GM21576 (cell line): Measurements from ENCODE around the gene KIF25.

Experiments
- ATAC-seq: cut with Tn5 transposase; IDR thresholded peaks from one replicate; pipeline ENCODE4 v1.9.1; 2021; ENCODE audit warnings: mild to moderate bottlenecking, moderate library complexity; ENCODE audit not compliant: unreplicated experiment

Gene KIF25

GRCh38 chr6:168048724-168049025 lies 51.2 kb downstream of the KIF25 start:
- no peak for ATAC-seq

GRCh38 chr6:168049277-168049676 lies 51.8 kb downstream of the KIF25 start:
- no peak for ATAC-seq

DNA sequence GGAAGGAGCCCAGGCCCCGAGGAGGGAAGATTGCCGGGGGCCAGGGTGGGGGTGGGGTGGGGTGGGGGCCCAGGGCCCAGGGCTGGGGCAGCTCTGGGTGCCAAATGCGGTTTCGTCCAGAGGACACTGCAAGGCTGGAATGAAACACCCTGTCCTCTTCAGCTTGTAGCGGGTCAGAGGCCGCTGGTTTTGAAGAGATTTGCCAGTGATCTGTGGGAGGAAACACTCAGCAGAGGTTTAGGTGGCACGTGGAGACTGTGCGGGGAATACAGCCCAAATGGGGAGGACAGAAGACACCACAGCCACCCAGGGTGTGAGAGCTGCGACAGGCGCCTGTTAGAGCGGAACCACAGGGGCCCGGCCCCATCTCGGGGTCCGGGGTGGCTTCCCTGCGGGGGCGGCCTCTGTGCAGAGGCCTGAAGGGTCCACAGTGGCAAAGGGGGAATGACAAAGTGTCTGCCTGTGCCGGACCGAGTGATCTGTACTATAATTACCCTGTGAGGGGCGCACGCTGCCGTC lies 52.3 kb downstream of the KIF25 start:
- ATAC-seq = no peak

GRCh38 chr6:168050225-168050880 lies 52.9 kb downstream of the KIF25 start:
- no peak for ATAC-seq

GRCh38 chr6:168050881-168051586 lies 53.6 kb downstream of the KIF25 start:
- no peak for ATAC-seq

GRCh38 chr6:168051648-168052047 lies 54.2 kb downstream of the KIF25 start:
- ATAC-seq = no peak

DNA sequence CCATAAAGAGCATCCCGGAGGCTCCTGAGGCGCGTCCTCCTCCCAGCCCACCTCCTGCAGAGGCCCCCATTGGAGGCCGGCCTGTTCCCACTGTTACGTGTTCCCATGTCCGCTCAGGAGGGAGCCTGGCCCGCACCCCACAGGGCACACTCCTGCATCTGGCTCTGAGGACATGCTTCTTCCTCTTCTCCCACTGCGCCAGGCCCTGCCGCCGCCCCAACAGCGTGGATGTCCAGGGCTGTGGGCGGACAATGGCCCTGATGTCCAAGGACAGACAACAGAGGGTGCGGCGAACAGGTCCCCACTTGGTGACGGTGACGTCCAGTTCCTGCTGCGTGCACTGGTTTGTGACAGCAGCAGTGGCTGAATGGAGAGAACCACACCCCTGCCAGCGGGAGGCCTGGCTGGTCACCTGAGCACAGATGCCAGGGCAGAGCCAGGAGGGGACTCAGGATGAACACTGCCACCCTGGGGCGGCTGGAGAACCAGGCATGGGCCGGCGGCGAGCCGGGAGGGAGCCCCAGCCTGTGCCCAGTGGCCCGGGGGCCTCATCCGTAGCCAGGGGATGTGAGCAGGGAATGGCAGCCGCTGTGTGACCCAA lies 54.9 kb downstream of the KIF25 start:
- ATAC-seq = no peak

DNA sequence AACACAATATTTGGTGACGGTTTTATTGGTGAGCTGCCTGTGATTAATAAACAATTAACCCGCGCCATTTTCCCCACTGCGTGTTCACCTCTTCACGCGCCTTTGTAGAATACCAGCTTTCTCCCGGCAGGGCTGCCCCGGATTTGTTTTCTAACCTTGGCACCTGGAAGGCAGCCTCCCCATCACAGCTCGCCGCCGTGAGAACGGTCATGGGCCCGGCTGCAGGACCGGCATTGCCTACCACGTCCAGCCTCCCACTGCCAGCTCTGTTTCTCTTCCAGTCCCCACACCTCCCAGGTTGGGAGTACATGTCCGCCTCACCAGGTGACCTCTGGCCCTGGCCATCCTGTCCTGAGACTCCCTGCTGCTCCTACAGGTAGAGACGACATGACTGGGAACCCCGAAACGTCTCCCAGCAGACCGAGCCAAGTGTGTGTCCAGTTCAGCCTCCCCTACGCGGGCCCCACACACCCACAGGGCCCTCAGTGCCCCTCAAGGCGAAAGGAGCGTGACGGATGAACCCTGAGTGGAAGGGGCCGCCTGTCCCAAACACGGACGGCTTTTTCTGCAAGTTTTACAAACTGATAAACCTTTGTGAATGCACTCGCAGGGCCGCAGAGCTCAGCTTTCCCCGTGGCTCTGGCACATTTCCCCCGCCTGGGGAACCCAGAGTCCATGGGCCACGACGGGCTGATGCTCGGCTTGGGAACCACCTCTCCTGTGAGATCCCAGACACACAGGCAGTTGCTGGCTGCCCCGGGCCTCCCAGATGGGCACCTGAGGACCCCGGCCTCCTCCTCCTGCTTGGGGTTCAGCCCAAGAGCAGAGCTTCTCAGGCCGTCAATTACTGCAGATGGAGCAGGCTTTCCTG lies 55.9 kb downstream of the KIF25 start:
- ATAC-seq = no peak

GRCh38 chr6:168053957-168054471 lies 56.5 kb downstream of the KIF25 start:
- ATAC-seq = no peak

GRCh38 chr6:168054765-168055560 lies 57.5 kb downstream of the KIF25 start:
- no peak for ATAC-seq

- no peak for ATAC-seq
Observed at GRCh38 chr6:168055696-168056489, 58.4 kb downstream of the KIF25 start.

GRCh38 chr6:168056892-168057527 lies 59.5 kb downstream of the KIF25 start:
- ATAC-seq = no peak

DNA sequence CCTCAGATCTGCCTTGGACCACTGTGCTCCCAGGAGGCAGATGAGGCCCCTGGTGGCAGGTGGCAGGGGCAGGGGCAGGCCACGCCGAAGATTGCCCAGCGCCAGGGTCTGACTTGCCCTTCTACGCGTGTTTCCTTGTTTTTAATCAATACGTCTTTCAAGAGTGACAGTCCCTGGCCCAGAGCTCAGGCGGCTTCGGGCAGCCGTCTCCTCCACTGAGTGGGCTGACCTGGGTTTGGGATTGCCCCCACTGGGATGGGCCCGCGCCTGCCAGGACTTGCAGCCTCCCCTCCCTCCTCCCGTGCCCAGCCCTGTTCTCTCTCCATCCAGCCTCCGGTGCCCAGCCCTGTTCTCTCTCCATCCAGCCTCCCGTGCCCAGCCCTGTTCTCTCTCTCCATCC lies 60.4 kb downstream of the KIF25 start:
- ATAC-seq = no peak

GRCh38 chr6:168058691-168059551 lies 61.5 kb downstream of the KIF25 start:
- no peak for ATAC-seq

GRCh38 chr6:168060521-168060931 lies 63.1 kb downstream of the KIF25 start:
- ATAC-seq = no peak

- ATAC-seq = no peak
Observed at GRCh38 chr6:168061269-168062210, 64.1 kb downstream of the KIF25 start.
